Measurements from ENCODE around the gene ZNF865.

Gene ZNF865

GRCh38 chr19:55588738-55589137 lies 16.7 kb upstream of the ZNF865 start:
- DNase-seq, result no peak

GRCh38 chr19:55590109-55590508 lies 15.3 kb upstream of the ZNF865 start:
- no peak for DNase-seq

GRCh38 chr19:55590617-55591016 lies 14.8 kb upstream of the ZNF865 start:
- DNase-seq, result no peak

GRCh38 chr19:55591555-55591954 lies 13.9 kb upstream of the ZNF865 start:
- no peak for DNase-seq

GRCh38 chr19:55592391-55593090 lies 12.9 kb upstream of the ZNF865 start:
- DNase-seq, result no peak

- no peak for DNase-seq
These were observed 12.2 kb upstream of the ZNF865 start for GRCh38 chr19:55593096-55593772.

GRCh38 chr19:55594996-55595545 lies 10.4 kb upstream of the ZNF865 start:
- DNase-seq, result no peak

- DNase-seq, result no peak
These were observed 9.1 kb upstream of the ZNF865 start for GRCh38 chr19:55596304-55596703.

GRCh38 chr19:55597501-55597921 lies 7.9 kb upstream of the ZNF865 start:
- DNase-seq, result no peak

- no peak for DNase-seq
These were observed 7.4 kb upstream of the ZNF865 start for GRCh38 chr19:55598034-55598433.

- DNase-seq, result peak; percentile 86
These were observed 6.6 kb upstream of the ZNF865 start for GRCh38 chr19:55598719-55599467.

- DNase-seq, result peak; percentile 96
These were observed 6.0 kb upstream of the ZNF865 start, which contains the start of gene FIZ1 for GRCh38 chr19:55599468-55599841. FIZ1 (minus strand) TSS chr19:55599517; CDS start chr19:55597865, 1,652 bp downstream.

GRCh38 chr19:55599842-55600661 lies 5.4 kb upstream of the ZNF865 start, which contains the start of gene ZNF524:
ZNF524 (plus strand) TSS chr19:55600288; CDS start chr19:55602113, 1,825 bp downstream.
- peak; percentile 85 for DNase-seq

- no peak for DNase-seq
These were observed 4.8 kb upstream of the ZNF865 start for GRCh38 chr19:55600662-55601028.

- no peak for DNase-seq
These were observed 4.4 kb upstream of the ZNF865 start for GRCh38 chr19:55601084-55601483.

- no peak for DNase-seq
These were observed 3.1 kb upstream of the ZNF865 start for GRCh38 chr19:55602104-55603001.

- DNase-seq, result no peak
These were observed 2.3 kb upstream of the ZNF865 start for GRCh38 chr19:55603115-55603514.

- no peak for DNase-seq
These were observed 1.7 kb upstream of the ZNF865 start for GRCh38 chr19:55603581-55604292.

GRCh38 chr19:55605207-55605636 lies 225 bp upstream of the ZNF865 start:
- peak; percentile 99 for DNase-seq

- DNase-seq, result no peak
These were observed 982 bp downstream of the ZNF865 start for GRCh38 chr19:55606471-55606787.

GRCh38 chr19:55606817-55607216 lies 1.4 kb downstream of the ZNF865 start:
- DNase-seq, result no peak

All from activated naive CD4-positive, alpha-beta T cell treated with anti-CD3 and anti-CD28 coated beads, Interleukin-2, amount 50 U/mL, for 16 hours (primary cell).